LHCN-M2 (cell line): ENCODE data around the gene NUP188. TPM values are rescaled to one million over a fixed set of nuclear protein-coding genes. Genes with fewer than 3 reads are reported as not detected.

Experiments used
- total RNA-seq: library from RNA; depleted of rRNA; stranded (reverse); fragments of >200 nt; gene quantifications from 2 replicates; pipeline ENCODE4 v1.2.3, GENCODE V29; 2014; rRNA removed

NUP188 gene
- total RNA-seq, 1 experiment from 2014 or later: 80.0 TPM

Other genes starting within 250 kb of the NUP188 start
- gene PKN3, start 245.2 kb upstream of the NUP188 start, total RNA-seq: 4.2 and 4.4 TPM in 2 replicates
- gene ZDHHC12, start 223.6 kb upstream of the NUP188 start, total RNA-seq: 60.5 and 64.6 TPM in 2 replicates
- gene ZER1, start 175.8 kb upstream of the NUP188 start, total RNA-seq: 24.2 and 24.5 TPM in 2 replicates
- gene TBC1D13, start 160.4 kb upstream of the NUP188 start, total RNA-seq: 17.6 and 28.1 TPM in 2 replicates
- gene ENDOG, start 129.2 kb upstream of the NUP188 start, total RNA-seq: 30.5 and 48.3 TPM in 2 replicates
- gene SPOUT1, start 117.9 kb upstream of the NUP188 start, total RNA-seq: 29.9 and 32.1 TPM in 2 replicates
- 9.6 and 9.8 TPM in 2 replicates for gene KYAT1, start 65.7 kb upstream of the NUP188 start, total RNA-seq
- gene LRRC8A, start 65.6 kb upstream of the NUP188 start, total RNA-seq: 42.3 and 46.8 TPM in 2 replicates
- gene PHYHD1, start 26.7 kb upstream of the NUP188 start, total RNA-seq: 17.3 and 19.5 TPM in 2 replicates
- gene DOLK, start 96 bp upstream of the NUP188 start, total RNA-seq: 34.4 and 39.0 TPM in 2 replicates
- gene SH3GLB2, start 80.6 kb downstream of the NUP188 start, total RNA-seq: 48.2 and 52.6 TPM in 2 replicates
- gene MIGA2, start 88.9 kb downstream of the NUP188 start, total RNA-seq: 29.1 and 31.4 TPM in 2 replicates
- 11.1 and 12.8 TPM in 2 replicates for gene DOLPP1, start 133.4 kb downstream of the NUP188 start, total RNA-seq
- gene CRAT, start 163.1 kb downstream of the NUP188 start, total RNA-seq: 41.9 and 47.9 TPM in 2 replicates
- gene PTPA, start 163.7 kb downstream of the NUP188 start, total RNA-seq: 113 and 122 TPM in 2 replicates
- 10.7 and 12.5 TPM in 2 replicates for gene IER5L, start 230.6 kb downstream of the NUP188 start, total RNA-seq